GM18907 (cell line): ENCODE results near the gene MICALL2.
"Not testable (repeated sequence)": the region's sequence is repeated elsewhere in the genome, so short reads cannot be mapped to it uniquely, and the experiment has no call there.

Experiments used
- ATAC-seq: cut with Tn5 transposase; IDR thresholded peaks from one replicate; pipeline ENCODE4 v1.9.1; 2021; ENCODE audit warnings: mild to moderate bottlenecking, moderate library complexity; ENCODE audit not compliant: unreplicated experiment

Gene MICALL2

DNA sequence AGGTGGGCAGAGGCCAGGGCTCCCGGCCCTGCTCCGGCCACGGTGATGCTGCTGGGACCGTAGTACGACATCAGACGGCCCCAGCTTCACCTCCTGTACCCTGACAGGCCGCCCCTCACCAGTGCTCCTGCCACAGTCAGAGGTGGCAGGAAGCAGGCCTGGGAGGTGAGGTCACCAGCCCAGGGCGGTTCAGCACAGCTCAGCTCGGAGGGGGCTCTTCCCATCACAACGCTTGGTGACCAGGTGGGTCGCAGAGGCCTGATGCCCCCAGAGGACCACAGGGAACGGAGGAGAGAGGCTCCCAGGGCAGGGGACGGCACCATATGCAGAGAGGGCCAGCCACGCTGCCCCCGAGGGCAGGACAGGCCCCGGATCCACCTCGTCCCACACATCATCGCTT lies 8.8 kb downstream of the MICALL2 start:
- ATAC-seq = no peak

DNA sequence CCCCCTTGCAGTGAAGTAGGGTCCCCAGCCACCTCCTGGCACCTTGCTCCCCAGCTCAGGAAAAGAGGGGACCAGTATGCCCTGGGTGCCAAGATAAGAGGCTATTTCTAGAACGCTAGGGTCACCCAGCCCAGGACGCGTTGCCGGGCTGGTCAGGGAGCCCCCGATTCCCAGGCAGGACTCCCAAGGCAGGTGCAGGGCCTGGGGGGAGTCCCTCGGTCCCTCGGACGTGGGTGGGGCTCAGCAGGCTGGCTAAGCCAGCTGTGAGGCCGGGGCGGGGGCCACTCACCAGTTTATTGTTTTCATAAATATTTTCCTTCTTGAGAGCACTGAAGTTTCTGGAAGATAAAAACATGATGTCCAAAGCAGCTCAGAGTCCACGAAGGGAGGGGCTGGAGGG lies 9.3 kb downstream of the MICALL2 start:
- no peak for ATAC-seq

DNA sequence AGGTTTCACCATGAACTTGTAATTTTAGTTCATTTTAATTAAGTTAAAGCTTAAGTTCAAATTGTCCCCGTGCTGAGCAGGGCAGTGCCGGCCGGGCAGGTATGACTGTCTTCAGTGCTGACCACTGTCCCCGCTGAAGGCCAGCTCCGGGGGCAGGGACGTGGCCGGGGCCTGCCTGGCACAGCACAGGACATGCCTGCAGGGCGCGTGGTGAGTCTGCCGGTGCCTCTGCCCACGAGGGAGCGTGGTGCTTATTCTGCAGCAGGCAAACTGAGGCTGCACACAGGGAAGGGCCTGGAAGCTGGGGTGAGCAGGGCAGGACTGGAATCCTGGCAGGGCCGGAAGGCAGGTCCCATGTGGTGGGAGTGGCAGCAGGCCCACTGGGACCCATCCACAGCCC lies 9.8 kb downstream of the MICALL2 start:
- no peak for ATAC-seq

DNA sequence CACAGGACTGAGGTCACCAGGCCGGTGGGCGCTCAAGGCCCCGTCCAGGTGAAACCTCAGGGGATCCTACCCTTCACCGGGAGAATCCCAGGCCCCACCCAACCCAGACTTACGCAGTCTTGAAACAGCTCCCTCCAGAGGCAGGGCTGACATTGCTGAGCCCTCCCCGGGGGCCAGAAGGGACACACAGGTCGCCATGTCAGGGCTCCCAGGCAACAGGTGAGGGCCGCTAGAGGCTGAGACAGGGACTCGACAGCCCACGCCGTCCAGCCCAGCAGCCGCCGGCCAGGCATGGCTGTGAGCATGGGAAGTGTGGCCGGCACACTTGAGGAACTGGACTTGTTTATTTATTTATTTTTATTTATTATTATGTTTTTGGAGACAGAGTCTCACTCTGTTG lies 10.3 kb downstream of the MICALL2 start:
- ATAC-seq = no peak

DNA sequence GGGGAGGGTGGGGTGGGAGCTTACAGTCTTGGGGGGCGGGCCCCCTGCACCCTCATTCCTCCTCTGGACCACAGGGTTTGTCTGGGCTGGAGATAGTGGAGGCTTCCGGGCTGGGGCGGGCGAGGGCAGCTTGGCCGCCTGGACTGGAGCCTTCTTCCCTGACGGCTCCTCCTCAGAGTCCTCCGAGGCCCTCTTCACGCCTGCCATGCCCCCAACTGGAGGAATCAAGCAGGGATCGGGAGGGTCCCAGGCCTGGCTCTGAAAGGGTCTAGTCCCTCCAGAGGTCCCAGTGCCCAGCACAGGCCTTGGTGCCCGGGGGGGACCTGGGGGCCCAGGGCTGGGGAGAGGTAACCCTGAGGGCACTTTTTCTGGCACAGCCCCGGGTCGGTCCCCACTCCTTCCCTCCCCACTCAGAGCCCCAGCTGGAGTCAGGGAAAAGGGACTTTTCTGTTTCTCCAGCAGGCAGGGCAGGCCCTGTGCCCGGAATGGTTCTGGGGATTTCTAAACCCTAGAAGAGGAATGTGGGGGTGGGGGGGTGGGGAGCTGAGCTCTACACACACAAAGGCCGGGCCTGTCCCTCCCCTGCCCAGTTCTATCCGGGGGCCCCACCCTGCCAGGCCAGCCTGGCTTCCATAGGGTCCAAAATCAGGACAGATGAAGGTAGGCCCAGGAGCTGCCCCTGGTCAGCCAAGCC lies 11.6 kb downstream of the MICALL2 start:
- no peak for ATAC-seq

DNA sequence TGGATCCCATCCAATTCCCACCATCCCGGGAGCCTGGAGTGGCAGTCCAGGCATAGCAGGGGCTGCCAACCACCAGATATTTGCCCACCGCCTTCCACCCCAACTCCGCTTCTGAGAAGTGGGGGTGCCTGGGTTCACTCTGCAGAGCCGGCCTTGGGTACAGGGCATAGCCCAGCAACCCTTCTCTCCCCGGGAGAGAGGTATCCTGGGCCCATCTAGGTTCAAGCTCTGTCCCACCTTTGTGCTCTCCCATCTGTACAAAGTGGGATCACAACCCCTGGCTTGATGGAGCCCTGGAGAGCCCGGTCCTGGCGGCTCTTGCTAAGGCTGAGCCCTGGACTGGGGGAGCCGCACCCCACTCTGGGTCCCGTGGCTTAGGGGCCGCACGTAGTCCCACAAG lies 12.2 kb downstream of the MICALL2 start:
- no peak for ATAC-seq

DNA sequence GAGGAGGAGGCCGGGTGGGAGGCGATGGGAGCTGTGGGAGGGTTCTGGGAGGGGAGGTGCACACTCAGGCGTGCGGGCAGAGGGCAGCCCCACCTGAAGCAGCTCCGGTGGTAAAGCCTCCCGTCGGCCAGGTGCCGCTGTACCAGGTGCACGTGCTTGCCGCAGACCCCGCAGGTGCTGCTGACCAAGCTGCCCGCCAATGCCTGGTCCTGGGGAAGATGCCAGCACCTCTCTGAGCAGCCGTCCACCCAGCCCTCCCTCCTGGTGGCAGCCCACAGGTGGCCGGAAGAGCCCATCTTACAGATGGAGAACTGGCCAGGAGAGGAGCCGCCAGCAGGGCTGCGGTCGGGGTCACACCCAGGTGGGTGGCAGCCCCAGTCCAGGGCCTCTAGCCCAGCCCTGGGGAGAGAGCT lies 12.6 kb downstream of the MICALL2 start:
- ATAC-seq = no peak

DNA sequence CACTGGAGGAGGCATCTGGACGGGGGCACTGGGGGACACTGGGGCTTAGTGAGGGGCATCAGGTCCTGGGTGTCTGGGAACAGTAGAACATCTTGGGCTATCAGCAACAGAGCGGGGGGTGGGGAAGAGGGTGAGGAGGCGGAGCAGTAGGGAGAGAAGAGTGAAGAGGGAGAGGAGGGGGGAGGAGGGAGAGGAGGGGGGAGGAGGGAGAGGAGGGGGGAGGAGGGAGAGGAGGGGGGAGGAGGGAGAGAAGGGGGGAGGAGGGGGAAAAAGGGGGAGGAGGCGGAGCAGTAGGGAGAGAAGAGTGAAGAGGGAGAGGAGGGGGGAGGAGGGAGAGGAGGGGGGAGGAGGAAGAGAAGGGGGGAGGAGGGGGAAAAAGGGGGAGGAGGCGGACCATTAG lies 13.2 kb downstream of the MICALL2 start:
- ATAC-seq = not testable (repeated sequence)

DNA sequence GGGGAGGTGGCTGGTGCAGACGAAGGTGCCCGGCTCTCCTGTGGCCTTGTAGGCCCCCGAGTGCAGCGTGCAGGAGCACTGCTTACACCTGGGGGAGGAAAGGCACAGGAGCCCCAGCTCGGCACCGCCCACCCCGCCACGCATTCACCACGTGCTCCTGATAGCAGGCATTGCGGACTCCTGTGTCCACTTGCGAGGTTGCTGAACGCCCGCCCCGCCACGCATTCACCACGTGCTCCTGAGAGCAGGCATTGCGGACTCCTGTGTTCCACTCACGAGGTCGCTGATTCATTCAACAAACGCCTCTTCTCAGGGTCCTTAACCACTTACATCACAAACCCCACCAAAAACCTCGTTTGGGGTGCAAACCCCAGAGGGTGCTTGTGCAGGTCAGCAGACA lies 13.9 kb downstream of the MICALL2 start:
- ATAC-seq = no peak

DNA sequence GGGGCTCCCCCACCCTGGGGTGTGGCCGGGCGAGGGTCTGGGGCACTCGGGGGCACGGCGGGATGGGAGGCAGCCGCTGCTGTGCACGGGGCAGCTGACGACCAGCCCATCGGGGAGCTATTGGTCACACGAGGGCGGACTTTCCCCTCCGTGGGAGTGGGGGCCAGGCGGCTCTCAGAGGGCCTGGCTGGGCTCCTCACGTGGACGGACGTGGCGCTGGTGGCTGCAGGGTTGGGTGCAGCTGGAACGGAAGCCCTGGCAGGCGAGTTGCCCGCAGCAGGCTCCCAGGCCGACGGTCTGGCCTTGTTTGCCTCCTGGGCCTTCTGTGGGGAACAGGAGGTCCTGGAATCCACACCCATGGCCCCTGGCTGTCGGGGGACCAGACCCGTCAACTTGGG lies 14.3 kb downstream of the MICALL2 start:
- ATAC-seq = no peak

DNA sequence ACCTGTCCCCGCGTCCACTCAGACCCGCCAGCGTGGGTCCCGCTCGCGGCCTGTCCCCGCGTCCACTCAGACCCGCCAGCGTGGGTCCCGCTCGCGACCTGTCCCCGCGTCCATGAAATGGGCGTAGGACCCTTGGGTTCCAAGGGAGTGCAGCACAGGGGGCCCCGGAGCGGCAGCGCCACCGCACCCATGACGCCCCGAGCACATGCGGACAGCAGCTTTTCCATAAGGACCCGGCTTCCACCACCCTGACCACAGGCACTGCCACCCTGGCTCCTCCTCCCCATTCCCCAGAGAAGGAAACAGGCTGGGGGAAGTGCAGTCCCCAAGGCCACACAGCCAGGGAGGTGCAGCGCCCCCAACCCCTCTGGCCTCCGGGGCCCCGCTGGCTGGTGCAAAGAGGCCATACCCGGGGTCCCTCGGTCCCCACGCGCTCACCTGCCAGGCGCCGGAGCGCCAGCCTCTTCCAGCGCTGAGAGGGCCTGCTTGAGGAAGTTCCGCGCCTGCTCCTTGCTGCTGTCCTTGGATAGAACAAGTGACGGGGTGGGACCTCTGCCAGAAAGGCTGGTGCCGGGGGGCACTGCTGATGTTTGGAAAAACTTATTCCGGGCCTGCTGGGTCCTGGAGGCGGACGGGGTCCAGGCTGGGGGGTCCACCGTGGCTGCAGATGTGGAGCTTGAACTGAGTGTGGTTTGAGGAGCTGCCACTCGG lies 14.9 kb downstream of the MICALL2 start:
- no peak for ATAC-seq

DNA sequence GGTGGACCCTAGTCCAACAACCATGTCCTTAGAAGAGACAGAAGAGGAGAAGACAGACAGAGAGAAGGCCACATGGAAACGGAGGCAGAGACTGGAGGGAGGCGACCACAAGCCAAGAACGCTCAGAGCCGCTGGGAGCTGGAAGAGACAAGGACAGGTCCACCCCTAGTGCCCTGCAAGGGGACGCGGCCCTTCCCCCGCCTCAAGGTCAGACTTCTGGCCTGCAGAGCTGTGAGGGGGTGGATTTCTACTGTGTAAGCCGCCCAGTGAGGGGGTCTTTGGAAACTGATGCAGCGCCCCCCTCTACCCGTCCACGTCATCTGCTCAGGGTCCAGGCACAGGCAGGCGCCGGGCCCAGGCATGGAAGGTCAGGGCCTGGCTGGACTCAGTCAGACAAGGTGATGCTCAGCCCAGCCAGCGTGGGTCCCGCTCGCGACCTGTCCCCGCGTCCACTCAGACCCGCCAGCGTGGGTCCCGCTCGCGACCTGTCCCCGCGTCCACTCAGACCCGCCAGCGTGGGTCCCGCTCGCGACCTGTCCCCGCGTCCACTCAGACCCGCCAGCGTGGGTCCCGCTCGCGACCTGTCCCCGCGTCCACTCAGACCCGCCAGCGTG lies 15.6 kb downstream of the MICALL2 start:
- not testable (repeated sequence) for ATAC-seq

DNA sequence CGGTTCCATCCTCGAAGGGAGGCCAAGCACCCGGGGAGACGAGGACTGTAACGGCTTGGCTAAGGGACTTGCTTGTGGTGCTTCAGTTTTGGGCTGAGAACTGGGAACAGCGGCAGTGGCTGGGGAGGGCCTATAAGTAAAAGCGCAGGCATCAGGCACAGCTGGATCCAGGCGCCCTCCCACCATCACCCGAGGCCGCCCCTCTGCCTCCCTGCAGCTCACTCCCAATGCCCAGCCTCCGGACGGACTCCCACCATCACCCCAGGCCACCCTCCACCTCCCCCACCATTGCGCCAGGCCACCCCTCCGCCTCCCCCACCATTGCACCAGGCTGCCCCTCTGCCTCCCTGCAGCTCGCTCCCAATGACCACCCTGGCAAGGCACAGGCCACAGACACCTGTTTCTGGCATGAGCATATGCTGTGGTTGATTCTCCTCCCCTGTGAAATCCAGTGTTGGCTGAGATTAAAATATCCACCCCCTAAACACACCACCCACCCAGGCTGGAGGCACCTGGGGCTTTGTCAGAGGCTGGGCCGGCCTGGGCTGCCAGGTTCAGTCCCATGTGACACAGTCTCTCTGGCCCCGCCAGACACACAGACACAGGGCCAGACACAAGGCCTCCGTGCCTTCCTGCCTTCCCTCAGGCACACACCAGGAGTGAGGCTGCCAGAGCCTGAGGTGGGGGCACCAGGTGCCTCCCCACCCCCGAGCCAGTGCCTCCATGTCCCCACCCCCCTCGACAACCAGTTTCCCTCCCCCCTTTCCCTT lies 16.7 kb downstream of the MICALL2 start:
- no peak for ATAC-seq

DNA sequence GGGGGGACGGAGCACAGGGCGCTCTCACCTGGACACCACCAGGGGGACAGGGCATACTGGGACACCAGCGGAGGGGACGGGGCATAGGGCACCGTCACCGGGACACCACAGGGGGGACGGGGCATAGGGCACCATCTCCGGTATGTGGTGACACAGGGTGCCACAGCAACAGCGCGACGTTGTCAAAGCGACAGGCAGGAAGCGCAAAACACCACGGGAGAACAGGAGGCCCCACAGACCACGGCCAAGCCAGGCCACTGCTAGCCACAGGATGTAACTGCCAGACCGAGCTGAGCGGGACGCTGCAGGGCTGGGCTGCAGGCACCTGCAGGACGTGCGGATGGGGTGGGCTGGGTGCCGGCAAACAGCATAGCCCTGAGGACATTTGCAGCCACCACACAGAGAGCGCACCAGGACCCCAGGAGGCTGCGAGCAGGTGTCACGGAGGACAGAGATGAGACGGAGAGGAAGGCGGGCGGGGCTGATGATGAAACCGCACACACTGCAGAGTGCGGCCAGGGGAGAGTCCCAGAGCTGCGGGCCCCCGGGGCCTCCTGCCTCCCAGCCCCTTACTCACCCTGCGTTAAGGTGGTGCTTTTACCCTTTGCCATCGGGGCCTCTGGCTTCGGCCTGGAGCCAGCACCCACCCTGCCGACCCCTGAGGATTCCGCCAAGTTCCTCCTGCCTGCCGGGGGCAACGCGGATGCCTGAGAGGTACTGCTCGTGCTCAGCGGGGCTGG lies 17.5 kb downstream of the MICALL2 start:
- no peak for ATAC-seq

DNA sequence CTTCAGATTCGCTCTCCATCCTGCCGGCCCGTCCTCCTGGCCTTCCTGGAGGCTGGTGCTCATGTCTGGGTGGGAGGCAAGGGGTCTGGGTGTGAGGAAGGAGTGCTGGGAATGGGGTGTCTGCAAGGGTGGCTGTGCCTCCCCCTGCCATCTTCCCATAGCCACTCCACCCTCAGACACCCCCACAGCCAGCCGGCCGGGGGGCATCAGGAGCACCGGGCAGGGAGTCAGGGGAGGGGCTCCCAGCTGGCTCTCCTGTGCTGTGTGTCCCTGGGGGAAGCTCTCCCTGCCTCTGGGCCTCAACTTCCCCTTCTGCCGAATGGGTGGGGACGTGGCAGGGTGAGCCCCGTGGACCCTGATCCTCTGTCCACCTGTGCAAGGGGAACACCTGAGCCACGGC lies 18.6 kb downstream of the MICALL2 start:
- ATAC-seq = no peak

DNA sequence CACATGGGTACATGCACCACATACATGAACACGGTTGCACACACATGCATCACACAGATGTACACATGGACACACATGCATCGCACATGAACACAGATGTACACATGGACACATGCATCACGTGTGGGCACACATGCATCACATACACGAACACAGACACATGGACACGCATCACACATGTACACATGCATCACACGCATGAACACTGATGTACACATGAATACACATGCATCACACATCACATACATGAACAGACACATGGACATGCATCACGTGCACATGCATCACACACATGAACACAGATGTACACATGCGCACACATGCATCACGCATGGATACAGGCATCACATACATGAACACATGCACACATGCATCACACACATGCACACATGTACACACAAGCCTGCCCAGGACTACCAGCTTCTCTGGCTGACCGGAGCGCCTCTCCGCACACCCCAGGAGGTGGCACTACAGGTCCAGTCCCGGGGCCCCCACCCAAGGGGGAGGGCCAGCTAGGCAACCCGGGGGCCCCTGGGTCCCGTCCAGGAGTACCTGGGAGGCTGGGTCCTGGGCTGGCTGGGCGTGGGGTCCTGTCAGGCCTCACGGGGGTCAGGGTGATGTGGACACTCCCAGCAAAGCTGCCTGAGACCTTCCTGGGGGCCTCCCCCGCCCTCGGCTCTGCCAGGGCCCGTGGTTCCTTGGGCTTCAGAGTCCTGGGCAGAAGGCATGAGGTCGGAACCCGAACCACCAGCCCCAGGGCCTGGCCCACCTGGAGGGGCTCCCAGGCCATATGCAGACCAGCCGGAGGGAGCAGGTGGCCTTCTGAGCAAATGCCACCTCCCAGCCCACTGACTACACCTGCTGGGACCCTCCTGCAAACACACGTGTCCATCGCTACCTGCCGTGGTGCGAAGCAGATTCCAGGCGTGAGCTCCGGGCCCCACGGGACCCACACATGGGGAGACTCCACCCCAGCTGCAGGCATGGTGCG lies 19.6 kb downstream of the MICALL2 start:
- no peak for ATAC-seq

DNA sequence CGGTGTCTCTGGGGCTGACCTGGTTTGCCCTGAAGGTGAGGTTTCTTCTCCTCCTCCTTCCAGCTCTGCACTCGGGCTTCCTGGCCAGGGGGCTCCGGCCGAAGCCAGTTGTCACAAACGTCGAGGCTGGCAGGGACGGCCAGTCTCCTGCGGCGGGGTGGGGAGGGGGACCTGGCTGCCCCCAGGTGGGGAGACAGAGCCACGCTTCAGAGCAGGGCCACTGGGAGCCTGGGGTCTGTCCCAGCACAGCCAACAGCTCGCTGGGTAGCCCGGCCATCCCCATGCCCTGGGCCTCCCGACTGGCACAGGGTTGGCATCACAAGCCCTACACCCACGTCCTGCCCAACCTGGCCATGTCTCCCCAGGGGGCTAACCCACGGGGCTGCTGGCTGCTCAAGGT lies 20.4 kb downstream of the MICALL2 start:
- ATAC-seq = no peak

DNA sequence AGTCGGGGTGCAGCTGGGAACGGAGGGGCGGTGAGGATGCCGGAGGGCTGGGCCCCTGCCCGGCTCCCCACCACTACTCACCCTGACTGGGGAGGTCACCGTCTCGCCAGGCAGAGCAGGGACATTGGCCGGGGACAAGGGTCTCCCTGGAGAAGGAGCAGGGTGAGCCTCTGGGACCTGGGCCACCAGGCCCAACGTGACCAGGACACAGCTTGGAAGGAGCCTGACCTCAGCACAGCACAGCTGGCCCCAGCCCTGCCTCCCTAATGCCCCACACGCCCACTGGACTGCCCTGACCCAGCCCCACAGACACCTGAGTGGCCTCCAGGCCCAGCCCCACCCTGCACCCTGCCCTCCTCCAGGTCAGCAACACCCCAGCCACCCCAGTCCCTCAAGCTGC lies 21.1 kb downstream of the MICALL2 start:
- ATAC-seq = no peak

DNA sequence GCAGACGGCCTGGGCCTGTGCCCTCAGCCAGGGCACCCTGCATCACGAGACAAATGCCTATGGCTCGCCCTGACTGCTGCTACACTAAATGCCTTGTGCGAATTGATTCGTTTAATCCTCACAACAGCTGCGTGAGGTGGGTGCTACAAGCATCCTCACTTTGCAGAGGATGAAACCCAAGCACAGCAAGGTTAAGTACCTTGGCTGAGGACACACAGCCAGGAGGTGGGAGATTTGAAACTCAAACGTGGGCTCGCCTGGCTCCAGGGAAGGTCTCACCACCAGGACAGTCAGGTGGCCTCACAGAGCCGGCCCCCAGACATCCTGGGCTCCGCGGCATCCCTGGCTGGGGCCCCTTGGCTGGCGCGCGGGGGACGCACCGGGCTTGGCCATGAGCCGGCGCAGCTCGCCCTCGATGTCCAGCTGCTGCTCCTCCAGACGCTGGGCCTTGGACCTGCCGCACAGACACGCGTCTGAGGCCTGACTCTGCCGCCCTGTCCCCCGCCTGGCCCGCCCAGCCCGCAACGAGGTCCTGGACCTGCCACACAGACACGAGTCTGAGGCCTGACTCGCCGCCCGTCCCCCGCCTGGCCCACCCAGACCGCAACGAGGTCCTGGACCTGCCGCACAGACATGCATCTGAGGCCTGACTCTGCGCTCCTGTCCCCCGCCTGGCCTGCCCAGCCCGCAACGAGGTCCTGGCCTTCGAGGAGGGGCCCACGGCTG lies 22.0 kb downstream of the MICALL2 start:
- no peak for ATAC-seq
